SK-N-SH (cell line): Measurements from ENCODE around the gene PRKCG. TPM values are rescaled to one million over a fixed set of nuclear protein-coding genes. Genes with fewer than 3 reads are reported as not detected.
"Not testable (repeated sequence)": the region's sequence is repeated elsewhere in the genome, so short reads cannot be mapped to it uniquely, and the experiment has no call there.

Experiments used
- CTCF ChIA-PET: fragments of 300-600, 350-600 bp; formaldehyde crosslinking; extraction: SDS; loops from one replicate; lab custom pipeline; 2021; lab: Yijun Ruan, JAX
- POLR2A ChIA-PET: fragments of 350-600 bp; sonication (Branson Sonifier 250); formaldehyde crosslinking; extraction: SDS; loops from one replicate; lab custom pipeline; 2020; ENCODE audit warnings: antibody characterized with exemption, inconsistent platforms; lab: Yijun Ruan, JAX
- DNase-seq: peaks from one replicate; pipeline ENCODE4 v3.0.0; 2012
- H2AFZ ChIP-seq: fragments of 200-600 bp; sonication (generic); 2 replicates; pipeline ENCODE4 v1.8.1; 2016; ENCODE audit warnings: antibody characterized with exemption, mild to moderate bottlenecking, low read depth
- H3F3A ChIP-seq: fragments of 200-600 bp; sonication (generic); replicated peaks from 2 replicates; pipeline ENCODE3; 2016; ENCODE audit warnings: antibody characterized with exemption, mild to moderate bottlenecking; ENCODE audit not compliant: insufficient read depth
- H3K27ac ChIP-seq, 2 experiments: fragments of 200-500 bp in 1 of 2; fragments of 200-600 bp in 1 of 2; sonication (Bioruptor generic) in 1 of 2; sonication (generic), shearing (Covaris generic) in 1 of 2; 2 replicates each; pipeline versions ENCODE4 v1.5.1 to v1.6.1; 2014 to 2016; ENCODE audit warnings: low read depth in 2 of 2, inconsistent platforms in 1 of 2, low read length in 1 of 2, mild to moderate bottlenecking in 1 of 2, mixed read lengths in 1 of 2
- H3K27me3 ChIP-seq: fragments of 200-600 bp; sonication (generic), shearing (Covaris generic); 2 replicates; pipeline ENCODE4 v1.6.1; 2016; ENCODE audit warnings: mixed run types; ENCODE audit not compliant: insufficient read depth
- H3K36me3 ChIP-seq, 2 experiments: fragments of 200-500 bp in 1 of 2; fragments of 200-600 bp in 1 of 2; sonication (Bioruptor generic) in 1 of 2; sonication (generic) in 1 of 2; replicated peaks in 1 of 2; 2 replicates each; pipeline versions ENCODE3 to v1.5.1; 2014 to 2016; ENCODE audit warnings: low read length in 1 of 2, mild to moderate bottlenecking in 1 of 2; ENCODE audit not compliant: insufficient read depth in 2 of 2, control insufficient read depth in 1 of 2
- H3K4me1 ChIP-seq, 2 experiments: fragments of 200-500 bp in 1 of 2; fragments of 200-600 bp in 1 of 2; sonication (Bioruptor generic) in 1 of 2; sonication (generic), shearing (Covaris generic) in 1 of 2; 2 replicates each; pipeline versions ENCODE4 v1.5.1 to v1.6.1; 2014 to 2016; ENCODE audit warnings: low read depth in 1 of 2, low read length in 1 of 2, mixed run types in 1 of 2; ENCODE audit not compliant: insufficient read depth in 2 of 2, control insufficient read depth in 1 of 2
- H3K4me2 ChIP-seq: fragments of 200-600 bp; sonication (generic), shearing (Covaris generic); 2 replicates; pipeline ENCODE4 v1.6.1; 2017; ENCODE audit warnings: mixed run types
- H3K4me3 ChIP-seq, 2 experiments: fragments of 200-500 bp in 1 of 2; fragments of 200-600 bp in 1 of 2; sonication (Bioruptor generic) in 1 of 2; sonication (generic), shearing (Covaris generic) in 1 of 2; 2 replicates each; pipeline versions ENCODE4 v1.5.1 to v1.8.1; 2014 to 2016; ENCODE audit warnings: low read depth in 2 of 2, inconsistent platforms in 1 of 2, low read length in 1 of 2, mild to moderate bottlenecking in 1 of 2, mixed read lengths in 1 of 2, moderate library complexity in 1 of 2
- H3K79me2 ChIP-seq: fragments of 200-600 bp; sonication (generic); 2 replicates; pipeline ENCODE4 v1.8.1; 2017; ENCODE audit warnings: mild to moderate bottlenecking; ENCODE audit not compliant: insufficient read depth
- H3K9ac ChIP-seq: fragments of 200-600 bp; sonication (generic); 2 replicates; pipeline ENCODE4 v1.6.1; 2017; ENCODE audit warnings: mixed run types
- H3K9me2 ChIP-seq: fragments of 200-600 bp; sonication (generic); 2 replicates; pipeline ENCODE4 v1.6.1; 2017; ENCODE audit warnings: mixed run types
- H3K9me3 ChIP-seq: fragments of 200-600 bp; sonication (generic); 2 replicates; pipeline ENCODE4 v1.6.1; 2017; ENCODE audit warnings: mixed run types, mild to moderate bottlenecking, moderate library complexity
- H4K20me1 ChIP-seq: fragments of 200-600 bp; sonication (generic); 2 replicates; pipeline ENCODE4 v1.6.1; 2017; ENCODE audit warnings: mild to moderate bottlenecking, mixed run types; ENCODE audit not compliant: insufficient read depth
- CTCF ChIP-seq: fragments of 200-600 bp; sonication (generic); IDR thresholded peaks from 2 replicates; pipeline ENCODE4 v1.6.1; 2017; ENCODE audit warnings: antibody characterized with exemption, mild to moderate bottlenecking, moderate library complexity
- ELF1 ChIP-seq: IDR thresholded peaks from 2 replicates; pipeline ENCODE4 v1.4.0; 2012
- FOSL2 ChIP-seq: IDR thresholded peaks from 2 replicates; pipeline ENCODE4 v1.4.0; 2012; ENCODE audit warnings: low read depth, mild to moderate bottlenecking, moderate library complexity, borderline replicate concordance
- GATA2 ChIP-seq: sonication (generic); formaldehyde crosslinking; IDR thresholded peaks from 2 replicates; pipeline ENCODE4 v1.5.0; 2020; ENCODE audit warnings: mild to moderate bottlenecking, missing genetic modification reagents
- JUND ChIP-seq: IDR thresholded peaks from 2 replicates; pipeline ENCODE4 v1.4.0; 2012
- MAX ChIP-seq: IDR thresholded peaks from 2 replicates; pipeline ENCODE4 v1.4.0; 2012; ENCODE audit warnings: low read depth
- MEF2A ChIP-seq: IDR thresholded peaks from 2 replicates; pipeline ENCODE4 v1.4.0; 2012; ENCODE audit warnings: low read depth, borderline replicate concordance
- MXI1 ChIP-seq: IDR thresholded peaks from 2 replicates; pipeline ENCODE4 v1.6.1; 2012; ENCODE audit warnings: mild to moderate bottlenecking, low read depth, low read length, improper control_type of control experiment
- NFIC ChIP-seq: IDR thresholded peaks from 2 replicates; pipeline ENCODE4 v1.4.0; 2012; ENCODE audit warnings: borderline replicate concordance
- NRF1 ChIP-seq: IDR thresholded peaks from 2 replicates; pipeline ENCODE4 v1.6.1; 2012; ENCODE audit warnings: low read depth, mild to moderate bottlenecking, low read length
- PBX3 ChIP-seq: IDR thresholded peaks from 2 replicates; pipeline ENCODE4; 2012
- POLR2AphosphoS5 ChIP-seq: IDR thresholded peaks from 2 replicates; pipeline ENCODE4 v1.6.1; 2012; ENCODE audit warnings: low read depth, low read length
- RCOR1 ChIP-seq: fragments of 150-350 bp; IDR thresholded peaks from 2 replicates; pipeline ENCODE4 v1.6.1; 2017; ENCODE audit warnings: antibody characterized with exemption, low read length
- RFX5 ChIP-seq: IDR thresholded peaks from 2 replicates; pipeline ENCODE4 v1.6.1; 2012; ENCODE audit warnings: mild to moderate bottlenecking, improper control_type of control experiment, low read length
- RXRA ChIP-seq: IDR thresholded peaks from 2 replicates; pipeline ENCODE4 v1.4.0; 2012; ENCODE audit warnings: low read depth, mild to moderate bottlenecking, borderline replicate concordance
- SMC3 ChIP-seq: IDR thresholded peaks from 2 replicates; pipeline ENCODE4 v1.6.1; 2012; ENCODE audit warnings: low read depth, low read length, improper control_type of control experiment
- TCF12 ChIP-seq: IDR thresholded peaks from 2 replicates; pipeline ENCODE4 v1.4.0; 2012
- TEAD4 ChIP-seq: IDR thresholded peaks from 2 replicates; pipeline ENCODE4 v1.4.0; 2012; ENCODE audit warnings: mild to moderate bottlenecking, borderline replicate concordance; ENCODE audit not compliant: insufficient read depth
- USF1 ChIP-seq: IDR thresholded peaks from 2 replicates; pipeline ENCODE4 v1.4.0; 2012; ENCODE audit warnings: low read depth, borderline replicate concordance
- USF2 ChIP-seq: fragments of 150-350 bp; IDR thresholded peaks from 2 replicates; pipeline ENCODE4 v1.6.1; 2017; ENCODE audit warnings: antibody characterized with exemption, low read length, low read depth, borderline replicate concordance
- YY1 ChIP-seq: IDR thresholded peaks from 2 replicates; pipeline ENCODE4 v1.4.0; 2012; ENCODE audit warnings: low read depth, mild to moderate bottlenecking
- ZBTB33 ChIP-seq: IDR thresholded peaks from 2 replicates; pipeline ENCODE4 v1.4.0; 2012; ENCODE audit warnings: low read depth, borderline replicate concordance
- WGBS: methylation state at CpG from one replicate; pipeline ENCODE4 v1.1.6; 2017; ENCODE audit warnings: low lambda C conversion rate; 5-methylcytosine and 5-hydroxymethylcytosine counted together
- polyA plus RNA-seq, 3 experiments: library from polyadenylated mRNA; depleted of rRNA; stranded (reverse); fragments of >200 nt; gene quantifications; 2 replicates each; pipeline ENCODE4 v1.2.3, GENCODE V29; 2012

PRKCG gene
- polyA plus RNA-seq, 1 of the 3 experiments (the other 2 are of a cell fraction): 0.08 TPM

- TF ChIP-seq SMC3 (no peak), CTCF (peak; percentile 17; the same call in 1 of the 2 replicates), JUND (no peak), TCF12 (peak; percentile 83), ZBTB33 (no peak), TEAD4 (no peak), MEF2A (no peak), POLR2AphosphoS5 (peak; percentile 25; the same call in 1 of the 2 replicates), RFX5 (no peak), FOSL2 (no peak), MAX (peak; percentile 30), PBX3 (peak; percentile 78), YY1 (0 out of 2 replicates have a peak, but pooled peaks have one; percentile 29), RCOR1 (no peak), RXRA (peak; percentile 85; the same call in 1 of the 2 replicates), GATA2 (CRISPR knock-in tag) (no peak), USF2 (no peak), NRF1 (no peak), MXI1 (peak; percentile 65), USF1 (no peak), ELF1 (peak; percentile 58; the same call in 1 of the 2 replicates), NFIC (0 out of 2 replicates have a peak, but pooled peaks have one; percentile 11)
Observed at GRCh38 chr19:53868892-53869804, 12.8 kb upstream of the PRKCG start (continued).

GRCh38 chr19:53869805-53870484 is 12.1 kb upstream of the PRKCG start:
- Histone ChIP-seq H3K4me3 (peak overlapping the region; percentile 79 to 86), H3K9ac (peak overlapping the region; percentile 94), H3K4me1 (peaks cover 5 to 16% of the 10 kb centered on the region in 2 experiments; a peak in 2 of 4 replicates), H4K20me1 (peaks cover 37% of the 10 kb centered on the region), H3K79me2 (peaks cover 42% of the 10 kb centered on the region), H3K27ac (peak overlapping the region; percentile 90 to 93), H3K4me2 (peak overlapping the region; percentile 93), H3F3A (peaks cover 11% of the 10 kb centered on the region), H3K36me3 (peaks cover 15% of the 10 kb centered on the region in 2 experiments)
- WGBS: 5% methylated on average over 7 of the region's 24 CpGs
- H3K9me2 ChIP-seq, H2AFZ ChIP-seq, H3K27me3 ChIP-seq, H3K9me3 ChIP-seq, DNase-seq: not testable (repeated sequence)
- POLR2A ChIA-PET: interaction anchor here (1.5 kb wide), 1 partner anchor 9 kb away, joined by 6 read pairs; no protein-coding TSS in a partner anchor
- CTCF ChIA-PET: interaction anchor here (1.1 to 1.2 kb wide), 2 partner anchors 12 to 13 kb away, joined by 4 read pairs; partner anchors contain the start of gene PRKCG
